ENCODE measurements around the gene NFKBIE. TPM values are rescaled to one million over a fixed set of nuclear protein-coding genes. Genes with fewer than 3 reads are reported as not detected.

NFKBIE gene
- total and polyA plus RNA-seq, 7 donors: 4.7 to 16.2 (median 10.0) TPM

DNA sequence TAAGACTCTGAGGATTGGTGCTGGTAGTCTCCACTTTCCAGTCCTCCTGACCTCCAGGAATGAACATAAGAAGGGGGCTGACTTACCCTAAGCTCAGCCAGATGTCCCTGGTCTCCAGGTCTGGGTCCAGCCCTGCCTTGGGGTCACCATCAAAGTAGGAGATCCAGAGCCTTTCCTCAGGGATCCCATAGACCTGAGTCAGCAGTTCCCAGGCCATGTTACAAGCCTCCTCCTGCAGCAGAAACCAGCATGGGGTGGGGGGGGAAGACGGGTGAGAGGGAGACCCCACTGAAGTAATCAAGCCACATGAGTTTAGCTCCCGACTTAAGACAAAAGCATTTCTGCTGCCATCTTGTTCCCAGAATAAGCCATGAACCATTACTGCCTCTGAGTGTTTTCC is 46.0 kb upstream of the NFKBIE start:
- TF ChIP-seq POLR2A (IDR thresholded peaks at IDR 0.05): no peak
- TF ChIP-seq, protein P1, sequence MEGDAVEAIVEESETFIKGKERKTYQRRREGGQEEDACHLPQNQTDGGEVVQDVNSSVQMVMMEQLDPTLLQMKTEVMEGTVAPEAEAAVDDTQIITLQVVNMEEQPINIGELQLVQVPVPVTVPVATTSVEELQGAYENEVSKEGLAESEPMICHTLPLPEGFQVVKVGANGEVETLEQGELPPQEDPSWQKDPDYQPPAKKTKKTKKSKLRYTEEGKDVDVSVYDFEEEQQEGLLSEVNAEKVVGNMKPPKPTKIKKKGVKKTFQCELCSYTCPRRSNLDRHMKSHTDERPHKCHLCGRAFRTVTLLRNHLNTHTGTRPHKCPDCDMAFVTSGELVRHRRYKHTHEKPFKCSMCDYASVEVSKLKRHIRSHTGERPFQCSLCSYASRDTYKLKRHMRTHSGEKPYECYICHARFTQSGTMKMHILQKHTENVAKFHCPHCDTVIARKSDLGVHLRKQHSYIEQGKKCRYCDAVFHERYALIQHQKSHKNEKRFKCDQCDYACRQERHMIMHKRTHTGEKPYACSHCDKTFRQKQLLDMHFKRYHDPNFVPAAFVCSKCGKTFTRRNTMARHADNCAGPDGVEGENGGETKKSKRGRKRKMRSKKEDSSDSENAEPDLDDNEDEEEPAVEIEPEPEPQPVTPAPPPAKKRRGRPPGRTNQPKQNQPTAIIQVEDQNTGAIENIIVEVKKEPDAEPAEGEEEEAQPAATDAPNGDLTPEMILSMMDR (IDR thresholded peaks at IDR 0.05): no peak
- TF ChIP-seq POLR2AphosphoS5 (IDR thresholded peaks at IDR 0.05): no peak
- intact Hi-C loops (cut with DNase I): no loop called here
- DNase-seq: no peak
- no peaks in the 10 kb centered on the region for H3K27me3 ChIP-seq
- peaks cover 0 to 48% (median 27%) of the 10 kb centered on the region in 4 donors for H3K36me3 ChIP-seq
- H3K27ac ChIP-seq: no peak overlapping the region
- peaks cover 0 to 17% (median 9%) of the 10 kb centered on the region in 4 donors for H3K4me1 ChIP-seq
- H3K4me3 ChIP-seq: no peak overlapping the region
- 80 to 91% methylated on average over 2 of the region's 2 CpGs for WGBS, 2 donors
- H3K9me3 ChIP-seq: no peaks in the 10 kb centered on the region

DNA sequence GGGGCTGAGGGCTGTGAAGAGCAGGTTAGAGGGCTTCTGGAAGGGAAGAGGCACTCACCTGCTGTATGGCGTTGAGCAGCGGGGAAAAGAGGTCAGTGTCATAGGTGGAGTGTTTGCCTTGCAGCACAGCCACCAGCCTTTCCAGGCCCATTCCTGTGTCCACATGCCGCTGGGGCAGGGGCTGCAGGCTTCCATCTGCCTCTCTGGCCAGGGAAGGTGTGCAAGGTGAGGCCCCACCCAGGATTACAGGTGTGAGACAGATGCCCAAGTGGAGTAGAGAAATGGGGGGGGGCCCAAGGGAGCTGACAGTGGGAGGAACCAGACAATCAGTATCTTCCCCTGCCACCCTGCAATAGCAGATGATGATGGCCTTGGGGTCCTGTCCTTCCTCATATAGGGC is 44.9 kb upstream of the NFKBIE start:
- Histone ChIP-seq H3K36me3 (peaks cover 0 to 58% (median 32%) of the 10 kb centered on the region in 4 donors), H3K9me3 (no peaks in the 10 kb centered on the region), H3K4me3 (no peak overlapping the region), H3K27me3 (no peaks in the 10 kb centered on the region), H3K27ac (no peak overlapping the region), H3K4me1 (peaks cover 0 to 17% (median 9%) of the 10 kb centered on the region in 4 donors)
- 95 to 97% methylated on average over 3 of the region's 3 CpGs for WGBS, 2 donors
- intact Hi-C loops (cut with DNase I): no loop called here
- TF ChIP-seq POLR2AphosphoS5 (IDR thresholded peaks at IDR 0.05): no peak
- TF ChIP-seq EP300 (IDR thresholded peaks at IDR 0.05): no peak
- no peak for TF ChIP-seq POLR2A (IDR thresholded peaks at IDR 0.05)
- TF ChIP-seq, protein P1 (IDR thresholded peaks at IDR 0.05): no peak
- DNase-seq: no peak

DNA sequence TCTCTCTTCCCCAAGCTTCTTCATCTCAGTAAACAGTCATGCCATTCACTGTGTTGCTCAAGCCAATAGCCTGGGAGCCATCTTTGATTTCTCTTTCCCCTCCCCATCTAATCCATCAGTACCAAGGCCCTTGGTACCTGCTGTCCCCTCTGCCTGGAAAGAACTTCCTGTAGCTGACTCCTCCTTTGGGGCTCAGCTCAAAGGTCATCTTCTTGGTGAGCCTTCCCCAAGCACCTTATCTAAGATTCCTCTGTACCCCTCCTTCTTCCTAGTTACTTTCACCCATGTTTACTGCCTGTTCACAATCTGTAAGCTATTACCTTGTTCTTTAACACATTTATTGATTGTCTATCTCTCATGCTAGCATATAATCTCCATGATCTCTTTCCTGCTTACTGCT is 44.3 kb upstream of the NFKBIE start:
- peaks cover 0 to 17% (median 9%) of the 10 kb centered on the region in 4 donors for H3K4me1 ChIP-seq
- H3K9me3 ChIP-seq: no peaks in the 10 kb centered on the region
- H3K27ac ChIP-seq: no peak overlapping the region
- DNase-seq: no peak
- H3K36me3 ChIP-seq: peaks cover 0 to 64% (median 37%) of the 10 kb centered on the region in 4 donors
- H3K4me3 ChIP-seq: no peak overlapping the region
- intact Hi-C loops (cut with DNase I): no loop called here
- H3K27me3 ChIP-seq: no peaks in the 10 kb centered on the region
- TF ChIP-seq, protein P1 (IDR thresholded peaks at IDR 0.05): no peak
- no peak for TF ChIP-seq EP300 (IDR thresholded peaks at IDR 0.05)
- no peak for TF ChIP-seq POLR2A (IDR thresholded peaks at IDR 0.05)
- no peak for TF ChIP-seq POLR2AphosphoS5 (IDR thresholded peaks at IDR 0.05)

DNA sequence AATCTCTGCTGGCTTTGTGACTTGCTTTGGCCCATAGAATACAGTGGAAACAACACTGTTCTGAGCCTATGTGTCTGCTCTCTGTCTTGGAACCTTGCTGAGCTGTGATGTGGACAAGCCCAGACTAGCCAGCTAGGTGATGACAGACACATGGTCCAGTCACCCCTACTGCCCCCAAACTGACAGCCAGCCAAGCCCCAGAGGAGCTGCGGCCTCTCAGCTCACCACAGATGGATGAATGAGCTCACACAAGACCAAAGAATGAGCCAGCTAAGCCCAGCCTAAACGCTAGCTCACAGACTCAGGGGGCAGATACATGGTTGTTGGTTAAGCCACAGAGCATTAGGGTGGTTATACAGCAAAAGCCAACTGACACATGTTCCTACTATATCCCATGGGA is 43.7 kb upstream of the NFKBIE start:
- no peaks in the 10 kb centered on the region for H3K27me3 ChIP-seq
- no peak overlapping the region for H3K4me3 ChIP-seq
- DNase-seq: no peak
- no peaks in the 10 kb centered on the region for H3K9me3 ChIP-seq
- TF ChIP-seq, protein P1 (IDR thresholded peaks at IDR 0.05): no peak
- TF ChIP-seq EP300 (IDR thresholded peaks at IDR 0.05) (no peak), POLR2A (IDR thresholded peaks at IDR 0.05) (no peak), POLR2AphosphoS5 (IDR thresholded peaks at IDR 0.05) (no peak)
- WGBS, 2 donors: 92 to 98% methylated on average over 2 of the region's 2 CpGs
- intact Hi-C loops (cut with DNase I): no loop called here
- H3K4me1 ChIP-seq: peaks cover 0 to 17% (median 9%) of the 10 kb centered on the region in 4 donors
- H3K36me3 ChIP-seq: peaks cover 0 to 70% (median 40%) of the 10 kb centered on the region in 4 donors
- no peak overlapping the region for H3K27ac ChIP-seq

DNA sequence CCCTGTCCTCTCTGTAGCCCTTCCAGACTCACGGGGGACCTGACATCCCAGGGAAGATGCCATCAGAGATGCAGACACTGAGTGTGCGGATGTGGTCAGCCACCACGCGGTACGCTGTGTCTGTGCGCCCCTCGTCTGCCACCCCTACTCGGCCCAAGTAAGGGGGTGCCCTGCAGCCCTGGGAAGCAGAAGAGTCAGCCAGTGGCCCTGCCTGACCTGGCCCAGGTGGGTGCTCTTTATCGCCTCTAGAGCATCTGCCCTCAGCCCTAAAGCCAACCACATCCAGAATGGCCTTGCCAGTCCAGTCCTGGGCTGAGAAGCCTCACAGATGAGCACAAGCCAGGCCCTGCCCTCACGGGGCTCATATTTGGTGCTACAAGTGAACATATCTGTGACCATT is 41.9 kb upstream of the NFKBIE start:
- peaks cover 0 to 89% (median 57%) of the 10 kb centered on the region in 4 donors for H3K36me3 ChIP-seq
- H3K27ac ChIP-seq: no peak overlapping the region
- no peaks in the 10 kb centered on the region for H3K9me3 ChIP-seq
- no peak overlapping the region for H3K4me3 ChIP-seq
- WGBS, 2 donors: 96 to 98% methylated on average over 10 of the region's 10 CpGs
- intact Hi-C loops (cut with DNase I): no loop called here
- no peak for DNase-seq
- H3K27me3 ChIP-seq: no peaks in the 10 kb centered on the region
- TF ChIP-seq, protein P1 (IDR thresholded peaks at IDR 0.05): no peak
- peaks cover 0 to 7% (median 5%) of the 10 kb centered on the region in 4 donors for H3K4me1 ChIP-seq
